K562 (cell line): ENCODE measurements around the gene KRTAP10-4. TPM values are rescaled to one million over a fixed set of nuclear protein-coding genes. Genes with fewer than 3 reads are reported as not detected.

Experiments
- ARID4B ChIP-seq: sonication (generic); formaldehyde crosslinking; IDR thresholded peaks from 2 replicates; pipeline ENCODE4 v1.8.0; 2022; ENCODE audit warnings: mild to moderate bottlenecking, missing genetic modification reagents
- DEAF1 ChIP-seq: fragments of 450-650 bp; formaldehyde crosslinking; IDR thresholded peaks from 2 replicates; pipeline ENCODE4 v1.4.0; 2020; ENCODE audit warnings: mild to moderate bottlenecking, moderate library complexity
- E2F4 ChIP-seq: sonication (generic); formaldehyde crosslinking; IDR thresholded peaks from 2 replicates; pipeline ENCODE4 v1.8.0; 2022; ENCODE audit warnings: mild to moderate bottlenecking, low read depth, missing genetic modification reagents
- ELK1 ChIP-seq: sonication (generic); formaldehyde crosslinking; IDR thresholded peaks from 2 replicates; pipeline ENCODE4 v1.8.1; 2022; ENCODE audit warnings: missing genetic modification reagents
- EWSR1 ChIP-seq: fragments of 450-650 bp; IDR thresholded peaks from 2 replicates; pipeline ENCODE4 v1.6.1; 2018; ENCODE audit warnings: borderline replicate concordance, mild to moderate bottlenecking, low read depth, moderate library complexity; ENCODE audit not compliant: partially characterized antibody
- FOXK2 ChIP-seq, 2 experiments: fragments of 450-650 bp; IDR thresholded peaks in 1 of 2; conservative IDR thresholded peaks in 1 of 2; 2 replicates each; pipeline ENCODE4 v1.6.1; 2016; ENCODE audit warnings: low read depth in 2 of 2, mild to moderate bottlenecking in 1 of 2
- FOXP1 ChIP-seq: sonication (generic); formaldehyde crosslinking; IDR thresholded peaks from 2 replicates; pipeline ENCODE4 v1.8.0; 2022; ENCODE audit warnings: mild to moderate bottlenecking, missing genetic modification reagents
- HLTF ChIP-seq: fragments of 450-650 bp; IDR thresholded peaks from 2 replicates; pipeline ENCODE4 v1.6.1; 2016
- MLX ChIP-seq, 2 experiments: fragments of 450-650 bp in 1 of 2; sonication (generic) in 1 of 2; formaldehyde crosslinking; conservative IDR thresholded peaks; 2 replicates each; pipeline versions ENCODE4 v1.4.0 to v1.8.1; 2020 to 2022; ENCODE audit warnings: mild to moderate bottlenecking in 1 of 2, missing genetic modification reagents in 1 of 2
- POLR3G ChIP-seq: IDR thresholded peaks from 2 replicates; pipeline ENCODE4 v1.6.1; 2011; ENCODE audit not compliant: insufficient read length, insufficient replicate concordance; ENCODE audit errors: extremely low read depth
- SRSF7 ChIP-seq: fragments of 200-400 bp; formaldehyde crosslinking; optimal IDR thresholded peaks from 2 replicates; pipeline ENCODE3; 2017; ENCODE audit warnings: mild to moderate bottlenecking, low read depth, low read length
- TEAD4 ChIP-seq, 2 experiments: sonication (generic) in 1 of 2; formaldehyde crosslinking in 1 of 2; IDR thresholded peaks; 2 replicates each; pipeline versions ENCODE4 v1.6.1 to v1.8.0; 2012 to 2022; ENCODE audit warnings: borderline replicate concordance in 1 of 2, inconsistent platforms in 1 of 2, low read length in 1 of 2, mild to moderate bottlenecking in 1 of 2, missing genetic modification reagents in 1 of 2
- USF1 ChIP-seq: sonication (generic); formaldehyde crosslinking; IDR thresholded peaks from 2 replicates; pipeline ENCODE4 v1.9.0; 2022; ENCODE audit warnings: mild to moderate bottlenecking, missing genetic modification reagents
- ZEB2 ChIP-seq: fragments of 450-650 bp; IDR thresholded peaks from 2 replicates; pipeline ENCODE4 v1.6.1; 2016
- ZKSCAN8 ChIP-seq: fragments of 200-800 bp; sonication (Bioruptor generic); IDR thresholded peaks from 2 replicates; pipeline ENCODE4 v1.6.1; 2016; ENCODE audit warnings: missing genetic modification characterization, missing compliant biosample characterization
- ZNF197 ChIP-seq: fragments of 200-800 bp; sonication (Bioruptor generic); IDR thresholded peaks from 2 replicates; pipeline ENCODE4 v1.6.1; 2016; ENCODE audit warnings: low read depth, missing genetic modification characterization, missing compliant biosample characterization
- polyA plus RNA-seq, 8 experiments: library from polyadenylated mRNA; depleted of rRNA in 4 of 8; stranded (reverse) in 5 of 8; unstranded in 3 of 8; fragments of >200 nt; fragmentation: Nextera tagmentation in 2 of 8; fragmentation: Illumina TruSeq in 1 of 8; extraction: Ambion mirVana in 2 of 8; extraction: Trizol in 1 of 8; gene quantifications; 2 replicates each; pipeline versions ENCODE4 v1.2.1 to v1.2.3, GENCODE V29; 2011 to 2014; ENCODE audit warnings: inconsistent platforms in 1 of 8, missing spikeins in 1 of 8
- total RNA-seq, 7 experiments: library from RNA; depleted of rRNA in 6 of 7; stranded (reverse); fragments of >200 nt in 6 of 7; fragmentation: Illumina TruSeq in 2 of 7; extraction: Trizol in 2 of 7; gene quantifications; 2 replicates each; pipeline versions ENCODE4 v1.2.1 to v1.2.3, GENCODE V29; 2011 to 2021; ENCODE audit warnings: low replicate concordance in 1 of 7

Gene KRTAP10-4
- total and polyA plus RNA-seq, 9 of the 15 experiments (the other 6 are each of a cell fraction or from before 2014, with no cell fraction given): not detected

- TF ChIP-seq FOXP1 (CRISPR knock-in tag) (no peak), DEAF1 (CRISPR knock-in tag) (no peak), FOXK2 (conservative IDR thresholded peaks at IDR 0.05 in 1 of 2, IDR thresholded peaks at IDR 0.05 in 1 of 2; ENCODE audit: low read depth in 2 of 2) (peak; percentile 10 to 59; a peak in 2 of 4 replicates), POLR3G (no peak), ZEB2 (peak; percentile 45; the same call in 1 of the 2 replicates), USF1 (CRISPR knock-in tag) (no peak), TEAD4 (IDR thresholded peaks at IDR 0.05; ENCODE audit: low read length) (peak; percentile 89), TEAD4 (CRISPR knock-in tag; IDR thresholded peaks at IDR 0.05; ENCODE audit: borderline replicate concordance) (no peak), ZKSCAN8 (CRISPR knock-in tag) (peak; percentile 86), SRSF7 (no peak), HLTF (0 out of 2 replicates have a peak, but pooled peaks have one; percentile 61), E2F4 (no peak), EWSR1 (no peak), MLX (CRISPR knock-in tag; conservative IDR thresholded peaks at IDR 0.05) (no peak), ARID4B (no peak), ZNF197 (0 out of 2 replicates have a peak, but pooled peaks have one; percentile 40), ELK1 (CRISPR knock-in tag) (no peak)
These were observed 20.3 kb downstream of the KRTAP10-4 start (continued) for GRCh38 chr21:44593598-44594405.
